GM18498 (cell line): ENCODE results near the gene RAD51B.
"Not testable (repeated sequence)": the region's sequence is repeated elsewhere in the genome, so short reads cannot be mapped to it uniquely, and the experiment has no call there.

Experiments
- ATAC-seq: cut with Tn5 transposase; IDR thresholded peaks from one replicate; pipeline ENCODE4 v1.9.1; 2021; ENCODE audit warnings: mild to moderate bottlenecking, moderate library complexity; ENCODE audit not compliant: unreplicated experiment

The RAD51B gene

GRCh38 chr14:68062651-68063050 is 243.1 kb downstream of the RAD51B start:
- no peak for ATAC-seq

- no peak for ATAC-seq
These were observed 245.7 kb downstream of the RAD51B start for GRCh38 chr14:68065322-68065721.

GRCh38 chr14:68074765-68075381 is 255.3 kb downstream of the RAD51B start:
- ATAC-seq: no peak

GRCh38 chr14:68075382-68076029 is 255.9 kb downstream of the RAD51B start:
- ATAC-seq: no peak

GRCh38 chr14:68076451-68076850 is 256.9 kb downstream of the RAD51B start:
- no peak for ATAC-seq

- ATAC-seq: no peak
These were observed 260.5 kb downstream of the RAD51B start for GRCh38 chr14:68079941-68080697.

- no peak for ATAC-seq
These were observed 261.9 kb downstream of the RAD51B start for GRCh38 chr14:68081489-68081888.

GRCh38 chr14:68082698-68083291 is 263.2 kb downstream of the RAD51B start:
- no peak for ATAC-seq

GRCh38 chr14:68084256-68084655 is 264.7 kb downstream of the RAD51B start:
- ATAC-seq: no peak

GRCh38 chr14:68085742-68086141 is 266.2 kb downstream of the RAD51B start:
- no peak for ATAC-seq

- no peak for ATAC-seq
These were observed 268.9 kb downstream of the RAD51B start for GRCh38 chr14:68088451-68088854.

- no peak for ATAC-seq
These were observed 269.7 kb downstream of the RAD51B start for GRCh38 chr14:68089146-68089731.

- ATAC-seq: no peak
These were observed 274.6 kb downstream of the RAD51B start for GRCh38 chr14:68094158-68094557.

GRCh38 chr14:68094752-68095151 is 275.2 kb downstream of the RAD51B start:
- no peak for ATAC-seq

GRCh38 chr14:68097727-68098126 is 278.1 kb downstream of the RAD51B start:
- no peak for ATAC-seq

- ATAC-seq: no peak
These were observed 279.3 kb downstream of the RAD51B start for GRCh38 chr14:68098834-68099233.

GRCh38 chr14:68099495-68100045 is 280.0 kb downstream of the RAD51B start:
- ATAC-seq: no peak

- not testable (repeated sequence) for ATAC-seq
These were observed 282.2 kb downstream of the RAD51B start for GRCh38 chr14:68101715-68102301.

GRCh38 chr14:68103853-68104252 is 284.3 kb downstream of the RAD51B start:
- ATAC-seq: no peak

GRCh38 chr14:68104518-68104917 is 284.9 kb downstream of the RAD51B start:
- ATAC-seq: no peak

GRCh38 chr14:68105816-68106215 is 286.2 kb downstream of the RAD51B start:
- ATAC-seq: no peak
